H1 (cell line): ENCODE measurements around the gene GON4L. TPM values are rescaled to one million over a fixed set of nuclear protein-coding genes. Genes with fewer than 3 reads are reported as not detected.

Experiments used
- polyA plus RNA-seq, 7 experiments: library from polyadenylated mRNA; depleted of rRNA in 3 of 7; stranded (reverse) in 5 of 7; unstranded in 2 of 7; fragments of >200 nt in 5 of 7; fragments of 200-250 nt in 2 of 7; gene quantifications; 1 replicate in 5 of 7; 2 replicates in 1 of 7; 4 replicates in 1 of 7; pipeline versions ENCODE4 v1.2.1 to v1.2.3, GENCODE V29; 2011 to 2013; ENCODE audit warnings: missing spikeins in 2 of 7, mixed read lengths in 2 of 7
- small RNA-seq: library from polyadenylated mRNA; stranded (forward); fragments of <200 nt; extraction: miRNeasy Mini kit (QIAGEN cat#:217004); gene quantifications from one replicate; pipeline ENCODE3, GENCODE V24; 2013; ENCODE audit not compliant: insufficient read depth
- total RNA-seq: library from RNA; stranded (reverse); fragmentation: NEBNext Ultra II Directional; extraction: Animal tissue kit (Norgen Biotek cat#: 25700); gene quantifications from 2 replicates; pipeline ENCODE4 v1.2.1, GENCODE V29; 2021

Gene GON4L
- total and polyA plus RNA-seq, 2 of the 8 experiments (the other 6 are each of a cell fraction or from before 2014, with no cell fraction given) = 26.2 to 52.1 TPM

Small RNA genes within 50 kb of the gene (small RNA-seq; reads per million reads assigned to genes)
- gene RF00015 = not detected

Other genes starting within 250 kb of the GON4L start
- 47.0 and 51.0 TPM in 2 replicates for gene MSTO1, start 247.0 kb downstream of the GON4L start, total RNA-seq
- gene MSTO1, start 247.0 kb downstream of the GON4L start, polyA plus RNA-seq (2011; rRNA removed) = 40.5 and 47.0 TPM in 2 replicates
- gene YY1AP1, start 168.4 kb downstream of the GON4L start, total RNA-seq = 44.2 and 46.1 TPM in 2 replicates
- 44.8 and 48.6 TPM in 2 replicates for gene YY1AP1, start 168.4 kb downstream of the GON4L start, polyA plus RNA-seq (2011; rRNA removed)
- gene DAP3, start 168.1 kb downstream of the GON4L start, total RNA-seq = 87.1 and 91.6 TPM in 2 replicates
- 66.3 and 71.4 TPM in 2 replicates for gene DAP3, start 168.1 kb downstream of the GON4L start, polyA plus RNA-seq (2011; rRNA removed)
- gene SYT11, start 2.4 kb upstream of the GON4L start, total RNA-seq = 9.6 and 9.7 TPM in 2 replicates
- gene SYT11, start 2.4 kb upstream of the GON4L start, polyA plus RNA-seq (2011; rRNA removed) = 6.1 and 7.2 TPM in 2 replicates
- gene RIT1, start 54.1 kb upstream of the GON4L start, total RNA-seq = 25.3 TPM in 2 replicates
- 19.7 and 26.8 TPM in 2 replicates for gene RIT1, start 54.1 kb upstream of the GON4L start, polyA plus RNA-seq (2011; rRNA removed)
- 53.4 and 56.6 TPM in 2 replicates for gene KHDC4, start 77.2 kb upstream of the GON4L start, total RNA-seq
- 59.9 and 81.1 TPM in 2 replicates for gene KHDC4, start 77.2 kb upstream of the GON4L start, polyA plus RNA-seq (2011; rRNA removed)
- not detected in 2 replicates for gene RXFP4, start 84.4 kb upstream of the GON4L start, total RNA-seq
- 0.09 TPM in 1 of 2 replicates, not detected in the other for gene RXFP4, start 84.4 kb upstream of the GON4L start, polyA plus RNA-seq (2011; rRNA removed)
- gene ARHGEF2, start 121.3 kb upstream of the GON4L start, total RNA-seq = 68.3 and 80.5 TPM in 2 replicates
- gene ARHGEF2, start 121.3 kb upstream of the GON4L start, polyA plus RNA-seq (2011; rRNA removed) = 42.7 and 55.0 TPM in 2 replicates
- 190 and 196 TPM in 2 replicates for gene SSR2, start 163.7 kb upstream of the GON4L start, total RNA-seq
- 411 and 648 TPM in 2 replicates for gene SSR2, start 163.7 kb upstream of the GON4L start, polyA plus RNA-seq (2011; rRNA removed)
- 37.7 and 39.8 TPM in 2 replicates for gene UBQLN4, start 196.6 kb upstream of the GON4L start, total RNA-seq
- 47.8 and 52.0 TPM in 2 replicates for gene UBQLN4, start 196.6 kb upstream of the GON4L start, polyA plus RNA-seq (2011; rRNA removed)
- gene LAMTOR2, start 197.6 kb upstream of the GON4L start, total RNA-seq = 50.5 and 54.7 TPM in 2 replicates
- 122 and 131 TPM in 2 replicates for gene LAMTOR2, start 197.6 kb upstream of the GON4L start, polyA plus RNA-seq (2011; rRNA removed)
- 34.8 and 38.5 TPM in 2 replicates for gene RAB25, start 203.9 kb upstream of the GON4L start, total RNA-seq
- gene RAB25, start 203.9 kb upstream of the GON4L start, polyA plus RNA-seq (2011; rRNA removed) = 98.2 and 117 TPM in 2 replicates
- gene MEX3A, start 225.3 kb upstream of the GON4L start, total RNA-seq = 52.4 and 54.7 TPM in 2 replicates
- 34.1 and 43.5 TPM in 2 replicates for gene MEX3A, start 225.3 kb upstream of the GON4L start, polyA plus RNA-seq (2011; rRNA removed)